Inferior parietal cortex (tissue), 1 donor: ENCODE data around the gene RFX3.

Source experiments
- DNase-seq: peaks from one replicate; pipeline ENCODE4 v3.0.0-alpha.2; 2016; ENCODE audit errors: extremely low spot score

RFX3 gene

GRCh38 chr9:3513265-3513818 is 12.5 kb downstream of the RFX3 start:
- no peak for DNase-seq

DNA sequence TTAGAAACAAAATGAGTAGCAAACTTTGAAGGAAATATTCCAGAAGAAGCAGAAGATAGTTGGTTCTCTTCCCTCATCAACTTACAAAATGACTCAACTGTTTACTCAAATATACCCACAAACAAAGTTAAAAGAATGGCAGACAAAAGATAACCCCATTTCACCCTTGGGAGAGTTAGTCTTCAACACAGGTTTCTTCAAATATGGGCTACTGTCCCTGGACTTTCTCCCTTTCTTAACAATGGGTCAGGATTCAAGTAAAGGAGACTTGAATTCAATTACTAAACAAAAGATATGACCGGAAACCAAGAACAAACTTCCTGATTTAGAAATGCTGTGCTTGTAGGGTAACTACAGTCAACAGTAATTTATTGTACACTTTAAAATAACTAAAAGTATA is 14.2 kb downstream of the RFX3 start:
- DNase-seq = no peak

GRCh38 chr9:3510796-3511195 is 15.0 kb downstream of the RFX3 start:
- DNase-seq = no peak

- no peak for DNase-seq
Observed at GRCh38 chr9:3509926-3510325, 15.9 kb downstream of the RFX3 start.

- DNase-seq = no peak
Observed at GRCh38 chr9:3508521-3509291, 17.1 kb downstream of the RFX3 start.

DNA sequence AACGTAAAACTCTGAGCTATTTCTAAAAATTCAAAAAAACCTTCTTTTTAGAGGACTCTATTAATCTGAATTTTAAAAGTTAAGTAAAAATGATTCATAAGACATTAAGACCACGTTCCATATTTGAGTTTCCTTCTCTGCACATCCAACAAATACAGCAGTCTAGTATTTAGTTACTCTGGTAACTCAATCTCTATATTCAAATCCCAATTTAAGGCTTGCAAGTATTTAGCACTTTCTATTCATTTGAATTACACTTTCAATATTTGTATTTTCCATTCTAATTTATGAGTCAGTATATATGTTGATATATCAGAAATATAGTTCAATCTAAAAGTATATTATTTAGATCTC is 17.7 kb downstream of the RFX3 start:
- no peak for DNase-seq

GRCh38 chr9:3507395-3508077 is 18.3 kb downstream of the RFX3 start:
- DNase-seq = no peak

DNA sequence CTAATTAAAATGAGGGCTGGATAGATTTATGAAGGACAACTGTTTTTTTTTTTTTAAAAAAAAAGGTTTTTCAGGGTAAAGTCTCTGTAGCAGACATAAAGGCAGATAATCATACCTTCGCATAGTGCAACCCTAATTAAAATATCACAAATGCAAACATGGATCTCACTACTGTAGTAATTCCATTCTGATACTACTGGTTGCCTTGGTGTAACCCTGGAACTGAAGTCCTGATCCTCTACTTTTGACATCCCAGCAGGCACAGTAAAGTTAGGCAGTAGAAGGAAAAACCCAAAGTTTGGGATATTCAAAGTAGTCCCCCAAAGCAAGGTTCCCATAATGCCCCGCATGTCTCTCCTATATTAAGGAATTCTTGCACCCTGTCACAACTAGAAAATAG is 19.6 kb downstream of the RFX3 start:
- no peak for DNase-seq

DNA sequence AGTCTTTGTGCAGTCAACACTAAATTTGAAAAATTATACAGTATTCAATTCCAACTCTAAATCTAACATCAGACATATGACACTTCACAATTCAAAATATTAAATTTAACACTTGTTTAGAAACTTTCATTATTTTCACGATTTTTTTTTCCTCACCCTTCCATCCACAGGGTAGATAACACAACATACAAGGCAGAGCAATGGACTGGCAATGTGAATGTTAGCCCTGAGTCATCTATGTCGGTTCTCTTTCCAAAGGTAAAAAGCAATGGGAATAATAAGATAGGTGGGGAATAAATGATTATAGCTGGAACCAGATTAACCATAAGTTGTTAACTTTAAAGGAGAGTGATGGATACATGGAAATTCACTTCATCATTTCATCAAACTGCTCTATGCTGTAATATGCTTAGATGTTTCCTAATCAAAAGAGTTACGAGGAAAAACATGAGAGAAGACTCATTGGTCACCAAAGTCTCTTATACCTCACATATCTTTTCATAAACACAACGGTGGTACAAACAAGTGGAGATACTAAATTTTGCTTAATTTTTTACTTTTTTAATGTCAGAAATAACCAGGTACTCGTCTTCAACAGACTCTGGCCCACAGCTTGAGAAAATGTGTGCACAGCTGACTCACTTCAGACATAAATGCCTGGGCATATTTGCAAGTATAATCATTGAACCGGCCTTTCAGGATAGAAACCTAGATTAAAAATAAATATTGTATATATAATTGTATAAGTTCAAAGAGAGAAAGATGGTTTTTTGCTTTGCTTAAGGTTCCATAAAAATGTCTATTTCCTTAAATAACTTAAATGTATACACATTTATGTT is 23.0 kb downstream of the RFX3 start:
- no peak for DNase-seq

- DNase-seq = no peak
Observed at GRCh38 chr9:3500044-3500443, 25.8 kb downstream of the RFX3 start.

DNA sequence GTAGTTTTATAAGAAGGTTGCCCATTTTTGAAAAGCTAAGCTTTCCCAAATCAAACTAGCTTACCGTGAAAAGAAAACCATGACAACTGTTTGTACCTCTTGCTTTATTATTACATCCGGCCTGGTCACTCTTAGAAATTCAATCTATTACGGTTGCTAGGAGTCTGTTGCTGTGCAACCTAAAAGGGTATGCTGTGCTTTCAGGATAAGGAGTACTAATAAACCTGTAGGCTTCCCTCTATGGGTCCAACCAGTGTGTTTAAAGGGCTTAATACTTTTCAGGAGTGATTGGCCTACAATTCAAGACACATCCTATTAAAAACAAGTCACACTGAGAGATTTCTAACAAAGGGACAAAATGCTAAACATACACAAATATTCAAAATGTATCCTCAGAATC is 27.1 kb downstream of the RFX3 start:
- no peak for DNase-seq

- no peak for DNase-seq
Observed at GRCh38 chr9:3497857-3498256, 27.9 kb downstream of the RFX3 start.

DNA sequence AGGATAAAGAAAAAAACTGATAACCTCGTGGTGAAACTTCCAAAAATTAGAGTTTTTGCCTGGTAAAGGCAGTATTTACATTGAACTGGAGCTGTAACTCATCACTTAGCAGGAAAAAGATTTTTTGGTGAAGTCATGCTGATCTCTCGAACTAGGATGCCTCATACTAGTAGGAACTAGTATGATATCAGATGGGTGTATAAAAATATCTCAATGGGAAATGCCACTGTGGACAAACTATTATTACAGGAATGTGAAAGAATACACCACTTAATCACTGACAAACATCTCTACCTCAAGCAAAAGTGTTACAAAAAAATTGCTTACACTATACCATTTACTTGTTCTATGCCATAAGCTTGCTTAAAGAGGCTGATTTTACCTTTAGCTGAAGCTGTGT is 28.4 kb downstream of the RFX3 start:
- DNase-seq = no peak

- no peak for DNase-seq
Observed at GRCh38 chr9:3495855-3496254, 29.9 kb downstream of the RFX3 start.

DNA sequence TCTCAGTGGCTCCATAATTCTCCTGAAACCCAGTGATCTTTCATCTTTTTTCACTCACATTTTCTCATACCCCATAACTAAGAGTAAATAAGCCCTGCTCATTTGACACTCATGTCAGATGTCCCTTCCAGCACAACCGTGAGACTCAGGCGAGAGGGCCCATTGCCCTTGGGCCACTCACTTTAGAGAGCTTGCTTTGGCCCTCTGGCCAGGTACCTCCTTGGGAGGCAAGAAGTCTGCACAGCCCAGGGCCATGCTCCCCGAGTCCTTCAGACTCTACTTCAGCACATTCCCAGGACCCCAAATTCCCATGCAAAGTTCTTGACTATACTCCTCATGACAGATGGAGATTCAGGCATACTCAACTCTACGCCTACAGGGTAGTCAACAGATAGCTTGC is 33.6 kb downstream of the RFX3 start:
- no peak for DNase-seq

GRCh38 chr9:3491450-3491849 is 34.4 kb downstream of the RFX3 start:
- no peak for DNase-seq

- DNase-seq = no peak
Observed at GRCh38 chr9:3490957-3491356, 34.8 kb downstream of the RFX3 start.

GRCh38 chr9:3482578-3482977 is 43.2 kb downstream of the RFX3 start:
- DNase-seq = no peak

GRCh38 chr9:3480353-3480655 is 45.5 kb downstream of the RFX3 start:
- DNase-seq = no peak

DNA sequence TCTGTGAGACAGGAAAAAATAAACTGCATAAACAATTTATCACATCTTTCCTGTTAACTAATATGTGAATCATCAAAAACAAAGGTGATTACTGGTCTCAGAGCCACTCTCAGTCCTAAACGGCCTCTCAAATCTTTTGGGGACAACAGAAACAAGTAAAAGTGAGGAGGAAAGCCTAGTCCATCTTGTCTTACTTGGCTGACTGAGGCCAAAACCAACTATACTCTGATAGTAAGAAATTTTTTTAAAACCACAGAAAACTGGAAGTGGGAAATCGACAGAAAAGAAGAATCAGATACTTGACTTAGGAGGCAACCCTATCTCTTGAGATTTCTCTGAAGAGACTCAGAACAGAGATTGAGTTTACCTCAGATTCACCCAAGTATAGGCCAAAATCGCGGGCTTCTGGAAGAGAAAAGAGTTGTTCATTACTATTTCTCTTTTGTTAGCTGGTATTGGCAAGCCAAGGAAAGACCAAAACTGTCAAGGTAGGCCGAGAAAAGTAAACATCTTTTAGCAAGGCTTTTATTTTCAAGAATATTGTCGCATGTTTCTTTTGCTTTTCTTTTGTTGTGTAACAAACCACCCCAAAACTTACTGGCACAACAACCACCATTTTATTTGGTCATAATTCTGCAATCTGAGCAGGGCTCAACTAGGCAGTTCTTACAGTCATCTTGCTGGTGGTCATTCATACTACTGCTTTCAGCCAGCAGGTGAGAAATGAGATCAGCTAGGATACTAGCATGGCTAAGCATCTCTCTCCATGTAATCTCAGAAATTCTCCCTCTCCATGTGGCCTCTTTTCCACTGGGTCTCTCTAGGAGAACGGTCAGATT is 46.1 kb downstream of the RFX3 start:
- DNase-seq = no peak

DNA sequence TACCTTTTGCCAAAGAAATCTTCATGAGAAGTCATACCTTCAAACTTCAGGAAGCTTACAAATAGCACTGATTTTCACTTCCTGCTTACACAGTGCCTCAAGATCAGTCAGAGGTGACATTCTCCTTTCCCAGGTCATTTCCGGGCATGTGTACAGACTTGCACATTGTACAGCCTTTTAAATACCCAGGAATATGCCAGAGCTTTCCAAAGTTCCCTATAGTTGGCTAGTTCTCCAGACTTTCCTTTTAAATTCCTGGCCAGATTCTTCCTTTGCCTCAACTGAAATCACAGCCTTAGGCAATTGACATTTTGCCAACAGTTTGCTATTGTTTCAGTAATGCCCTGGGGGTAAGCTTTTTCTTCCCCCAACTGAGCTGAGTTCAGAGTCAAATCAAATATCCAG is 47.2 kb downstream of the RFX3 start:
- no peak for DNase-seq
